Esophagus muscularis mucosa (tissue), 3 donors: Measurements from ENCODE around the gene ARNT2.

Experiments
- CTCF ChIP-seq, 3 experiments: fragments of 200-600 bp in 2 of 3; fragments of 450-650 bp in 1 of 3; sonication (generic) in 2 of 3; IDR thresholded peaks; one replicate each; pipeline ENCODE4 v1.5.1; 2017 to 2019; ENCODE audit warnings: antibody characterized with exemption in 3 of 3, mild to moderate bottlenecking in 2 of 3, moderate library complexity in 1 of 3
- POLR2A ChIP-seq: fragments of 450-650 bp; IDR thresholded peaks from one replicate; pipeline ENCODE4 v1.6.1; 2017; ENCODE audit warnings: antibody characterized with exemption, moderate library complexity, mild to moderate bottlenecking, low read depth
- POLR2AphosphoS5 ChIP-seq, 2 donors: sonication (generic); formaldehyde crosslinking; IDR thresholded peaks; one replicate each; pipeline ENCODE4 v1.6.1; 2017; ENCODE audit warnings: antibody characterized with exemption in 2 of 2

- TF ChIP-seq CTCF (IDR thresholded peaks at IDR 0.05) (no peak), POLR2A (no peak), POLR2AphosphoS5 (IDR thresholded peaks at IDR 0.05) (no peak)
Measured at GRCh38 chr15:80479191-80479590, 75.0 kb downstream of the ARNT2 start.
